Measurements from ENCODE around the gene NTM. TPM values are rescaled to one million over a fixed set of nuclear protein-coding genes. Genes with fewer than 3 reads are reported as not detected.
A peak's percentile ranks its signal among the peaks of the same experiment; 100 is the strongest.

Gene NTM
- total and polyA plus RNA-seq, 2 of the 8 experiments (the other 6 are each of a cell fraction or from before 2014, with no cell fraction given): 13.4 to 20.0 TPM

- Histone ChIP-seq H4K5ac (ENCODE audit: insufficient read length, low read depth, low read length) (no peak overlapping the region), H4K20me1 (replicated peaks in 1 of 2; ENCODE audit: control insufficient read depth in 1 of 2, insufficient read depth in 2 of 2, low read length in 2 of 2) (no peaks in the 10 kb centered on the region), H3K23me2 (ENCODE audit: low read depth, low read length) (no peaks in the 10 kb centered on the region), H4K8ac (ENCODE audit: extremely low read depth, insufficient read depth, low read length) (peak overlapping the region; percentile 29), H3K4me1 (replicated peaks in 1 of 4; ENCODE audit: control insufficient read depth in 3 of 4, insufficient read depth in 4 of 4, low read length in 3 of 4) (peaks cover 0 to 2% (median 0%) of the 10 kb centered on the region in 4 experiments; a peak in 2 of 7 replicates), H2BK12ac (ENCODE audit: low read depth, low read length) (no peak overlapping the region), H2BK20ac (ENCODE audit: low read length) (no peak overlapping the region), H3K4me3 (ENCODE audit: extremely low read depth in 1 of 4, insufficient read depth in 2 of 4, low read depth in 3 of 4, low read length in 4 of 4) (no peak overlapping the region), H3K27me3 (replicated peaks in 1 of 4; ENCODE audit: control insufficient read depth in 3 of 4, extremely low read depth in 1 of 4, insufficient read depth in 3 of 4, low read length in 3 of 4) (no peaks in the 10 kb centered on the region; a peak in 1 of 7 replicates), H3K4ac (replicated peaks; ENCODE audit: insufficient read length, low read depth, low read length) (no peak overlapping the region), H3K9ac (replicated peaks in 1 of 4; ENCODE audit: extremely low read depth in 1 of 4, low read depth in 3 of 4, low read length in 3 of 4) (no peak overlapping the region), H3K9me3 (ENCODE audit: insufficient read depth in 2 of 2, low read depth in 1 of 2, low read length in 1 of 2) (no peaks in the 10 kb centered on the region), H2AK5ac (ENCODE audit: low read depth, low read length) (no peak overlapping the region), H3K23ac (ENCODE audit: insufficient read length) (no peak overlapping the region), H3K56ac (replicated peaks; ENCODE audit: insufficient read length, low read depth, low read length) (no peak overlapping the region), H3K18ac (ENCODE audit: extremely low read depth, low read length) (no peak overlapping the region), H3K36me3 (ENCODE audit: control insufficient read depth in 2 of 4, insufficient read depth in 4 of 4, low read length in 3 of 4) (no peaks in the 10 kb centered on the region), H3K79me2 (ENCODE audit: control insufficient read depth in 1 of 2, insufficient read depth in 2 of 2, low read length in 2 of 2) (no peaks in the 10 kb centered on the region), H3K4me2 (ENCODE audit: insufficient read depth in 1 of 2, low read depth in 2 of 2, low read length in 2 of 2) (no peak overlapping the region), H3K14ac (ENCODE audit: insufficient read length) (no peak overlapping the region), H3K79me1 (ENCODE audit: low read depth, low read length) (no peaks in the 10 kb centered on the region), H2BK15ac (ENCODE audit: low read length) (no peak overlapping the region), H4K91ac (replicated peaks; ENCODE audit: insufficient read length, low read length) (no peak overlapping the region), H2BK5ac (ENCODE audit: low read depth, low read length) (no peak overlapping the region), H2BK120ac (replicated peaks; ENCODE audit: low read depth, low read length) (no peak overlapping the region), H2AFZ (ENCODE audit: low read length) (no peak overlapping the region), H3K27ac (ENCODE audit: low read depth, low read length) (no peak overlapping the region)
- no peak for DNase-seq (ENCODE audit: low read depth in 1 of 2, low spot score in 2 of 2)
- 78% methylated on average over 9 of the region's 9 CpGs; no CpG with 5 or more reads in 1 of the 2 experiments for WGBS, 2 experiments (ENCODE audit: extremely low coverage in 1 of 2, insufficient coverage in 1 of 2, insufficient read length in 1 of 2, insufficient replicate concordance in 2 of 2, low coverage in 1 of 2, low lambda C conversion rate in 2 of 2, missing lambda C conversion rate in 1 of 2)
- TF ChIP-seq POLR2AphosphoS5 (IDR thresholded peaks at IDR 0.05; ENCODE audit: low read depth, low read length) (no peak), MAFK (IDR thresholded peaks at IDR 0.05; ENCODE audit: low read depth, low read length) (peak; percentile 25; the same call in 1 of the 2 replicates), POLR2A (IDR thresholded peaks at IDR 0.05; ENCODE audit: control extremely low read depth in 1 of 2, low read depth in 2 of 2, low read length in 2 of 2) (no peak)
- POLR2A ChIA-PET (ENCODE audit: partially characterized antibody): no interaction called here
- CTCF ChIA-PET (ENCODE audit: partially characterized antibody): interaction anchor here (1.0 to 16.7 kb wide), 7 partner anchors 18 to 66 kb away, joined by 3 to 150 read pairs (median 4); no protein-coding TSS in a partner anchor
- FAIRE-seq: no peak
Measured at GRCh38 chr11:131616481-131617140, 246.2 kb downstream of the NTM start.
